ENCODE results near the gene FAM228B. TPM values are rescaled to one million over a fixed set of nuclear protein-coding genes. Genes with fewer than 3 reads are reported as not detected.

Gene FAM228B
- total and polyA plus RNA-seq, 9 of the 15 experiments (the other 6 are each of a cell fraction or from before 2014, with no cell fraction given): 1.1 to 3.7 (median 2.6) TPM

GRCh38 chr2:24164416-24164973 lies 41.2 kb downstream of the FAM228B start (continued):
- peak; percentile 65; the same call in 1 of the 2 replicates for TF ChIP-seq DIDO1 (tag; IDR thresholded peaks at IDR 0.05; ENCODE audit: low read depth)
- 0 out of 2 replicates have a peak, but pooled peaks have one; percentile 6 for TF ChIP-seq JUND (IDR thresholded peaks at IDR 0.05; ENCODE audit: borderline replicate concordance, low read depth, low read length)
- TF ChIP-seq JUND (tag; IDR thresholded peaks at IDR 0.05; ENCODE audit: borderline replicate concordance, low read depth, low read length): no peak
- peak in 1 of 2 experiments; percentile 81; a peak in 2 of 4 replicates for TF ChIP-seq MAZ (CRISPR knock-in tag; conservative IDR thresholded peaks at IDR 0.05 in 1 of 2, IDR thresholded peaks at IDR 0.05 in 1 of 2)
- TF ChIP-seq ZBTB7A (IDR thresholded peaks at IDR 0.05; ENCODE audit: borderline replicate concordance, control insufficient read depth, low read depth, low read length): peak; percentile 90
- TF ChIP-seq ATF6 (CRISPR knock-in tag; IDR thresholded peaks at IDR 0.05): no peak
- TF ChIP-seq DEAF1 (CRISPR knock-in tag; IDR thresholded peaks at IDR 0.05): peak; percentile 66; the same call in 1 of the 2 replicates
- TF ChIP-seq MYC (IDR thresholded peaks at IDR 0.05; ENCODE audit: low read depth, low read length): peak; percentile 59
- TF ChIP-seq MYC (CRISPR knock-in tag; IDR thresholded peaks at IDR 0.05; ENCODE audit: borderline replicate concordance, low read depth): no peak
- 0 out of 2 replicates have a peak, but pooled peaks have one; percentile 17 for TF ChIP-seq ATF7 (IDR thresholded peaks at IDR 0.05)
- TF ChIP-seq KLF10 (CRISPR knock-in tag; IDR thresholded peaks at IDR 0.05): no peak
- peak; percentile 86 for TF ChIP-seq REST (IDR thresholded peaks at IDR 0.05; ENCODE audit: borderline replicate concordance)
- no peak for TF ChIP-seq REST (CRISPR knock-in tag; IDR thresholded peaks at IDR 0.05; ENCODE audit: low read depth)
- TF ChIP-seq SOX6 (IDR thresholded peaks at IDR 0.05): peak; percentile 25; the same call in 1 of the 2 replicates
- peak in 1 of 3 experiments; percentile 28 for TF ChIP-seq YY1 (IDR thresholded peaks at IDR 0.05; ENCODE audit: borderline replicate concordance in 1 of 3, control insufficient read depth in 1 of 3, extremely low read depth in 1 of 3, insufficient read depth in 3 of 3, insufficient read length in 1 of 3, insufficient replicate concordance in 2 of 3, low read depth in 1 of 3, low read length in 2 of 3)
